K562 (cell line): ENCODE results near the gene PPP1R9A.

Experiments used
- CTCF ChIP-seq, 3 experiments: IDR thresholded peaks in 2 of 3; conservative IDR thresholded peaks in 1 of 3; 2 replicates each; pipeline ENCODE4 v1.5.1; 2011 to 2012; ENCODE audit warnings: low read length in 3 of 3, mild to moderate bottlenecking in 3 of 3, control low read depth in 2 of 3, improper control_type of control experiment in 1 of 3, inconsistent platforms in 1 of 3, low read depth in 1 of 3, mixed read lengths in 1 of 3, moderate library complexity in 1 of 3; ENCODE audit not compliant: insufficient read depth in 2 of 3
- MAFK ChIP-seq: IDR thresholded peaks from 2 replicates; pipeline ENCODE4 v1.6.1; 2011; ENCODE audit warnings: low read length, improper control_type of control experiment
- NR2C2 ChIP-seq, 2 experiments: fragments of 200-800 bp in 1 of 2; sonication (Bioruptor generic) in 1 of 2; sonication (generic) in 1 of 2; formaldehyde crosslinking in 1 of 2; IDR thresholded peaks; 2 replicates each; pipeline versions ENCODE4 v1.6.1 to v1.8.0; 2016 to 2022; ENCODE audit warnings: mild to moderate bottlenecking in 1 of 2, missing compliant biosample characterization in 1 of 2, missing genetic modification characterization in 1 of 2, missing genetic modification reagents in 1 of 2
- PHB2 ChIP-seq: fragments of 450-650 bp; IDR thresholded peaks from 2 replicates; pipeline ENCODE4 v1.6.1; 2017; ENCODE audit warnings: low read depth
- POLR3A ChIP-seq: IDR thresholded peaks from 2 replicates; pipeline ENCODE4 v1.6.1; 2011; ENCODE audit warnings: borderline replicate concordance, mild to moderate bottlenecking, moderate library complexity; ENCODE audit not compliant: insufficient read length, insufficient read depth; ENCODE audit errors: extremely low read depth
- RAD51 ChIP-seq: fragments of 450-650 bp; IDR thresholded peaks from 2 replicates; pipeline ENCODE4 v1.7.1; 2016; ENCODE audit warnings: low read depth, mild to moderate bottlenecking, borderline replicate concordance
- RNF2 ChIP-seq: sonication (generic); IDR thresholded peaks from 2 replicates; pipeline ENCODE4 v1.6.1; 2016
- TAF1 ChIP-seq: IDR thresholded peaks from 2 replicates; pipeline ENCODE4 v1.6.1; 2011; ENCODE audit warnings: mild to moderate bottlenecking, low read length, moderate library complexity; ENCODE audit not compliant: insufficient read depth, control insufficient read depth, severe bottlenecking; ENCODE audit errors: extremely low read depth
- TAF7 ChIP-seq: fragments of 450-650 bp; IDR thresholded peaks from 2 replicates; pipeline ENCODE4 v1.6.1; 2016; ENCODE audit warnings: missing genetic modification characterization, missing compliant biosample characterization
- TOE1 ChIP-seq, 2 experiments: fragments of 450-650 bp in 1 of 2; sonication (generic) in 1 of 2; formaldehyde crosslinking in 1 of 2; IDR thresholded peaks; 2 replicates each; pipeline versions ENCODE4 v1.7.1 to v1.8.0; 2016 to 2022; ENCODE audit warnings: borderline replicate concordance in 2 of 2, mild to moderate bottlenecking in 2 of 2, antibody characterized with exemption in 1 of 2, inconsistent platforms in 1 of 2, low read depth in 1 of 2, missing genetic modification reagents in 1 of 2, moderate library complexity in 1 of 2
- ZBTB49 ChIP-seq: sonication (generic); formaldehyde crosslinking; IDR thresholded peaks from 2 replicates; pipeline ENCODE4 v1.8.0; 2022; ENCODE audit warnings: missing genetic modification reagents, mild to moderate bottlenecking, borderline replicate concordance
- ZFX ChIP-seq: sonication (generic); formaldehyde crosslinking; IDR thresholded peaks from 2 replicates; pipeline ENCODE4 v1.8.0; 2022; ENCODE audit warnings: mild to moderate bottlenecking, missing genetic modification reagents, moderate library complexity
- ZNF717 ChIP-seq: fragments of 250-450 bp; sonication (Bioruptor Pico); IDR thresholded peaks from 2 replicates; pipeline ENCODE4 v1.5.0; 2021

- TF ChIP-seq TOE1 (IDR thresholded peaks at IDR 0.05; ENCODE audit: borderline replicate concordance): no peak
- TF ChIP-seq TOE1 (CRISPR knock-in tag; IDR thresholded peaks at IDR 0.05; ENCODE audit: borderline replicate concordance, low read depth): no peak
- no peak for TF ChIP-seq MAFK
- TF ChIP-seq TAF1: no peak
- TF ChIP-seq CTCF (IDR thresholded peaks at IDR 0.05 in 2 of 3, conservative IDR thresholded peaks at IDR 0.05 in 1 of 3; ENCODE audit: insufficient read depth in 2 of 3, low read depth in 1 of 3, low read length in 3 of 3): no peak
- TF ChIP-seq ZFX (CRISPR knock-in tag): no peak
- TF ChIP-seq PHB2: no peak
- TF ChIP-seq TAF7: no peak
- TF ChIP-seq RAD51: no peak
- no peak for TF ChIP-seq ZNF717
- TF ChIP-seq RNF2: no peak
- TF ChIP-seq POLR3A: no peak
- TF ChIP-seq NR2C2 (CRISPR knock-in tag; IDR thresholded peaks at IDR 0.05): no peak
- no peak for TF ChIP-seq NR2C2 (tag; IDR thresholded peaks at IDR 0.05)
- TF ChIP-seq ZBTB49: no peak
These were observed 104.6 kb downstream of the PPP1R9A start for GRCh38 chr7:95011995-95012394.
